ENCODE data around the gene STXBP6.

STXBP6 gene

GRCh38 chr14:24956104-24956503, 93.8 kb downstream of the STXBP6 start:
- no peak overlapping the region for H3K27ac ChIP-seq (ENCODE audit: extremely low read depth, low read depth, low read length)

More at GRCh38 chr14:24956104-24956503, 93.8 kb downstream of the STXBP6 start:
- POLR2A ChIA-PET, result no interaction called here
- CTCF ChIA-PET, result interaction anchor here (0.6 to 0.7 kb wide), 2 partner anchors 20 to 153 kb away, joined by 3 to 4 read pairs; no protein-coding TSS in a partner anchor
- no peak overlapping the region for H3K4me3 ChIP-seq (ENCODE audit: low read depth, low read length)
- no peaks in the 10 kb centered on the region for H3K36me3 ChIP-seq (ENCODE audit: control insufficient read depth in 2 of 2, insufficient read depth in 1 of 2, low read length in 2 of 2)
- no peaks in the 10 kb centered on the region for H3K9me3 ChIP-seq (ENCODE audit: control insufficient read depth, insufficient read depth, low read depth, low read length)
- TF ChIP-seq ZNF335 (tag by site-specific recombination; conservative IDR thresholded peaks at IDR 0.05) (no peak), MYNN (tag by site-specific recombination; IDR thresholded peaks at IDR 0.05; ENCODE audit: borderline replicate concordance) (no peak), REPIN1 (tag by site-specific recombination; IDR thresholded peaks at IDR 0.05; ENCODE audit: low read depth) (no peak), ZNF555 (tag by site-specific recombination; conservative IDR thresholded peaks at IDR 0.05) (no peak), ZNF426 (tag by site-specific recombination; IDR thresholded peaks at IDR 0.05) (no peak), ZNF514 (tag by site-specific recombination; IDR thresholded peaks at IDR 0.05) (no peak), ZNF350 (tag by site-specific recombination; IDR thresholded peaks at IDR 0.05) (no peak), ZNF791 (tag by site-specific recombination; IDR thresholded peaks at IDR 0.05) (no peak), SETDB1 (IDR thresholded peaks at IDR 0.05; ENCODE audit: insufficient read length, low read length) (no peak), ZNF76 (tag by site-specific recombination; IDR thresholded peaks at IDR 0.05; ENCODE audit: borderline replicate concordance, low read depth) (no peak), ZNF843 (tag by site-specific recombination; IDR thresholded peaks at IDR 0.05) (no peak), SALL2 (tag by site-specific recombination; IDR thresholded peaks at IDR 0.05; ENCODE audit: borderline replicate concordance) (no peak), ZNF580 (tag by site-specific recombination; IDR thresholded peaks at IDR 0.05) (no peak), ZNF280C (tag by site-specific recombination; IDR thresholded peaks at IDR 0.05) (no peak), PRDM2 (tag by site-specific recombination; IDR thresholded peaks at IDR 0.05; ENCODE audit: borderline replicate concordance) (no peak), ZNF837 (tag by site-specific recombination; IDR thresholded peaks at IDR 0.05) (no peak), YY1 (tag by site-specific recombination; IDR thresholded peaks at IDR 0.05) (no peak)
- H3K4me1 ChIP-seq (ENCODE audit: control insufficient read depth, insufficient read depth, low read length), result peaks cover 12% of the 10 kb centered on the region

All from HEK293 (cell line).